ENCODE measurements around the gene SCT. TPM values are rescaled to one million over a fixed set of nuclear protein-coding genes. Genes with fewer than 3 reads are reported as not detected.

SCT gene
- total RNA-seq, 1 experiment from 2014 or later = not detected

DNA sequence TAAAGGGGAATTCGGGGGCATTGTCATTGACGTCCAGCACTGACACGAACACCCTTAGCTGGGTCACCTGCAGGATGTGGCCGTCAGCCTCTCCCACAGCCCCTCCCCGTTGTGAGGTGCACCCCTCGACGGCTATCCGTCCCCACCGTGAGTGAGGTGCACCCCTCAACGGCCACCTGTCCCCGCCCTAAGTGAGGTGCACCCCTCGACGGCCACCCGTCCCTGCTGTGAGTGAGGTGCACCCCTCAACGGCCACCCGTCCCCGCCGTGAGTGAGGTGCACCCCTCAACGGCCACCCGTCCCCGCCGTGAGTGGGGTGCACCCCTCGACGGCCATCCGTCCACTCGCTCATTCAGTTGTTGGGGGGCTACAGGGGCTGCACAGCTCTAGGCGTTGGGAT lies 5.1 kb downstream of the SCT start:
- Histone ChIP-seq H3K4me3 (ENCODE audit: low read depth, low read length, poor library complexity, severe bottlenecking) (no peak overlapping the region), H3K27me3 (replicated peaks; ENCODE audit: insufficient read depth, low read depth, low read length, poor library complexity) (no peaks in the 10 kb centered on the region), H3K27ac (ENCODE audit: low read depth, low read length, poor library complexity, severe bottlenecking) (no peak overlapping the region), H3K4me1 (ENCODE audit: insufficient read depth, low read length, poor library complexity, severe bottlenecking) (no peaks in the 10 kb centered on the region), H3K9me3 (ENCODE audit: low read depth, low read length, poor library complexity, severe bottlenecking) (no peaks in the 10 kb centered on the region), H3K36me3 (ENCODE audit: insufficient read depth, low read length, poor library complexity, severe bottlenecking) (no peaks in the 10 kb centered on the region)
- ChIA-PET CTCF (no interaction called here), POLR2A (ENCODE audit: low non-redundant PET) (no interaction called here)
- BruUV-seq (replicated peaks) = no TSS peak
- TF ChIP-seq EZH2 (IDR thresholded peaks at IDR 0.05; ENCODE audit: borderline replicate concordance, low read depth, low read length, poor library complexity, severe bottlenecking) (no peak), CTCF (conservative IDR thresholded peaks at IDR 0.05; ENCODE audit: low read depth, low read length) (no peak)
- no peak for DNase-seq (ENCODE audit: low spot score)
- intact Hi-C loops (cut with micrococcal nuclease; ENCODE audit: unreplicated experiment) = no loop called here

- TF ChIP-seq EZH2 (IDR thresholded peaks at IDR 0.05; ENCODE audit: borderline replicate concordance, low read depth, low read length, poor library complexity, severe bottlenecking) (no peak), CTCF (conservative IDR thresholded peaks at IDR 0.05; ENCODE audit: low read depth, low read length) (no peak)
- ChIA-PET CTCF (no interaction called here), POLR2A (ENCODE audit: low non-redundant PET) (no interaction called here)
- no peaks in the 10 kb centered on the region for H3K4me1 ChIP-seq (ENCODE audit: insufficient read depth, low read length, poor library complexity, severe bottlenecking)
- DNase-seq (ENCODE audit: low spot score) = no peak
- H3K4me3 ChIP-seq (ENCODE audit: low read depth, low read length, poor library complexity, severe bottlenecking) = no peak overlapping the region
- no peak overlapping the region for H3K27ac ChIP-seq (ENCODE audit: low read depth, low read length, poor library complexity, severe bottlenecking)
- no peaks in the 10 kb centered on the region for H3K36me3 ChIP-seq (ENCODE audit: insufficient read depth, low read length, poor library complexity, severe bottlenecking)
- no peaks in the 10 kb centered on the region for H3K9me3 ChIP-seq (ENCODE audit: low read depth, low read length, poor library complexity, severe bottlenecking)
- no TSS peak for BruUV-seq (replicated peaks)
- intact Hi-C loops (cut with micrococcal nuclease; ENCODE audit: unreplicated experiment) = no loop called here
- H3K27me3 ChIP-seq (replicated peaks; ENCODE audit: insufficient read depth, low read depth, low read length, poor library complexity) = no peaks in the 10 kb centered on the region
Observed at GRCh38 chr11:620935-621814, 5.8 kb downstream of the SCT start.

GRCh38 chr11:620201-620600 lies 6.8 kb downstream of the SCT start:
- TF ChIP-seq CTCF (conservative IDR thresholded peaks at IDR 0.05; ENCODE audit: low read depth, low read length) (no peak), EZH2 (IDR thresholded peaks at IDR 0.05; ENCODE audit: borderline replicate concordance, low read depth, low read length, poor library complexity, severe bottlenecking) (no peak)
- POLR2A ChIA-PET (ENCODE audit: low non-redundant PET) = no interaction called here
- BruUV-seq (replicated peaks) = no TSS peak
- Histone ChIP-seq H3K9me3 (ENCODE audit: low read depth, low read length, poor library complexity, severe bottlenecking) (no peaks in the 10 kb centered on the region), H3K27ac (ENCODE audit: low read depth, low read length, poor library complexity, severe bottlenecking) (no peak overlapping the region), H3K36me3 (ENCODE audit: insufficient read depth, low read length, poor library complexity, severe bottlenecking) (no peaks in the 10 kb centered on the region), H3K4me3 (ENCODE audit: low read depth, low read length, poor library complexity, severe bottlenecking) (no peak overlapping the region), H3K4me1 (ENCODE audit: insufficient read depth, low read length, poor library complexity, severe bottlenecking) (no peaks in the 10 kb centered on the region), H3K27me3 (replicated peaks; ENCODE audit: insufficient read depth, low read depth, low read length, poor library complexity) (no peaks in the 10 kb centered on the region)
- CTCF ChIA-PET = no interaction called here
- intact Hi-C loops (cut with micrococcal nuclease; ENCODE audit: unreplicated experiment) = no loop called here
- no peak for DNase-seq (ENCODE audit: low spot score)
